H1 (cell line): ENCODE measurements around the gene SLC25A17. TPM values are rescaled to one million over a fixed set of nuclear protein-coding genes. Genes with fewer than 3 reads are reported as not detected.

ENCODE experiments used
- CTCF ChIA-PET: fragments of 300-600 bp; sonication (Branson Sonifier 250); formaldehyde crosslinking; loops from one replicate; lab custom pipeline; 2021; ENCODE audit not compliant: partially characterized antibody; lab: Charles Lee
- POLR2A ChIA-PET: fragments of 300-600 bp; sonication (Branson Sonifier 250); formaldehyde crosslinking; loops from one replicate; lab custom pipeline; 2021; ENCODE audit warnings: inconsistent platforms; ENCODE audit not compliant: partially characterized antibody; lab: Charles Lee
- DNase-seq, 2 experiments: peaks; one replicate each; pipeline versions ENCODE4 v3.0.0 to v3.0.0-alpha.2; 2010 to 2022; ENCODE audit warnings: low spot score in 2 of 2, low read depth in 1 of 2, mixed read lengths in 1 of 2
- FAIRE-seq: peaks from 2 replicates; lab custom pipeline; 2011; peaks lifted over from hg19 to GRCh38; lab: Jason Lieb, UNC
- H2AFZ ChIP-seq: 2 replicates; pipeline ENCODE4 v1.8.1; 2012; ENCODE audit warnings: low read length, inconsistent platforms
- H2AK5ac ChIP-seq: 2 replicates; pipeline ENCODE4 v1.6.1; 2013; ENCODE audit warnings: low read depth, low read length
- H2BK120ac ChIP-seq: replicated peaks from 2 replicates; pipeline ENCODE3; 2013; ENCODE audit warnings: low read depth, low read length, inconsistent platforms
- H2BK12ac ChIP-seq: 2 replicates; pipeline ENCODE4 v1.6.1; 2013; ENCODE audit warnings: low read depth, low read length
- H2BK15ac ChIP-seq: 2 replicates; pipeline ENCODE4 v1.6.1; 2013; ENCODE audit warnings: low read length
- H2BK20ac ChIP-seq: 2 replicates; pipeline ENCODE4 v1.6.1; 2013; ENCODE audit warnings: low read length
- H2BK5ac ChIP-seq: 2 replicates; pipeline ENCODE4 v1.6.1; 2013; ENCODE audit warnings: low read depth, low read length
- H3K14ac ChIP-seq: 2 replicates; pipeline ENCODE4 v1.6.1; 2013; ENCODE audit warnings: inconsistent platforms; ENCODE audit not compliant: insufficient read length
- H3K18ac ChIP-seq: 2 replicates; pipeline ENCODE4 v1.6.1; 2013; ENCODE audit warnings: low read length; ENCODE audit errors: extremely low read depth
- H3K23ac ChIP-seq: 2 replicates; pipeline ENCODE4 v1.6.1; 2013; ENCODE audit warnings: inconsistent platforms; ENCODE audit not compliant: insufficient read length
- H3K23me2 ChIP-seq: 2 replicates; pipeline ENCODE4 v1.6.1; 2013; ENCODE audit warnings: low read depth, low read length
- H3K27ac ChIP-seq: 2 replicates; pipeline ENCODE4 v1.6.1; 2011; ENCODE audit warnings: low read depth, low read length, inconsistent platforms
- H3K27me3 ChIP-seq, 4 experiments: replicated peaks in 1 of 4; 1 replicate in 1 of 4; 2 replicates in 3 of 4; pipeline versions ENCODE4 v1.6.1 to v1.8.1; 2011 to 2013; ENCODE audit warnings: low read length in 3 of 4, mild to moderate bottlenecking in 3 of 4, inconsistent platforms in 2 of 4, mixed read lengths in 2 of 4, moderate library complexity in 1 of 4; ENCODE audit not compliant: control insufficient read depth in 3 of 4, insufficient read depth in 3 of 4; ENCODE audit errors: extremely low read depth in 1 of 4
- H3K36me3 ChIP-seq, 4 experiments: 2 replicates each; pipeline versions ENCODE4 v1.6.1 to v1.8.1; 2011 to 2013; ENCODE audit warnings: mild to moderate bottlenecking in 4 of 4, low read length in 3 of 4, moderate library complexity in 2 of 4, control low read depth in 1 of 4, inconsistent platforms in 1 of 4; ENCODE audit not compliant: insufficient read depth in 4 of 4, control insufficient read depth in 2 of 4
- H3K4ac ChIP-seq: replicated peaks from 2 replicates; pipeline ENCODE3; 2013; ENCODE audit warnings: low read length, low read depth, mixed read lengths, inconsistent platforms; ENCODE audit not compliant: insufficient read length
- H3K4me1 ChIP-seq, 4 experiments: replicated peaks in 1 of 4; 1 replicate in 1 of 4; 2 replicates in 3 of 4; pipeline versions ENCODE4 v1.6.1 to v1.8.1; 2011 to 2013; ENCODE audit warnings: low read length in 3 of 4, inconsistent platforms in 2 of 4, mixed read lengths in 1 of 4; ENCODE audit not compliant: insufficient read depth in 4 of 4, control insufficient read depth in 3 of 4
- H3K4me2 ChIP-seq, 2 experiments: 2 replicates each; pipeline versions ENCODE4 v1.6.1 to v1.8.1; 2011 to 2013; ENCODE audit warnings: low read depth in 2 of 2, low read length in 2 of 2, control low read depth in 1 of 2, inconsistent platforms in 1 of 2, mild to moderate bottlenecking in 1 of 2; ENCODE audit not compliant: insufficient read depth in 1 of 2
- H3K4me3 ChIP-seq, 4 experiments: fragments of 200-600, 300-600 bp in 1 of 4; sonication (generic), shearing (Covaris generic), sonication (Bioruptor Twin) in 1 of 4; 2 replicates each; pipeline versions ENCODE4 v1.5.1 to v1.8.1; 2011 to 2016; ENCODE audit warnings: low read length in 4 of 4, low read depth in 3 of 4, control low read depth in 2 of 4, inconsistent platforms in 2 of 4, mild to moderate bottlenecking in 2 of 4, mixed read lengths in 1 of 4, moderate library complexity in 1 of 4; ENCODE audit not compliant: insufficient read depth in 2 of 4; ENCODE audit errors: extremely low read depth in 1 of 4
- H3K56ac ChIP-seq: replicated peaks from 2 replicates; pipeline ENCODE3; 2013; ENCODE audit warnings: low read depth, mild to moderate bottlenecking, mixed read lengths, low read length, inconsistent platforms; ENCODE audit not compliant: insufficient read length
- H3K79me1 ChIP-seq: 2 replicates; pipeline ENCODE4 v1.6.1; 2013; ENCODE audit warnings: low read depth, low read length, control low read depth
- H3K79me2 ChIP-seq, 2 experiments: 2 replicates each; pipeline versions ENCODE4 v1.6.1 to v1.8.1; 2012 to 2013; ENCODE audit warnings: low read length in 2 of 2, mild to moderate bottlenecking in 2 of 2, inconsistent platforms in 1 of 2; ENCODE audit not compliant: insufficient read depth in 2 of 2, control insufficient read depth in 1 of 2
- H3K9ac ChIP-seq, 4 experiments: replicated peaks in 1 of 4; 1 replicate in 1 of 4; 2 replicates in 3 of 4; pipeline versions ENCODE4 v1.6.1 to v1.8.1; 2011 to 2013; ENCODE audit warnings: low read depth in 3 of 4, low read length in 3 of 4, control low read depth in 2 of 4, mild to moderate bottlenecking in 2 of 4, moderate library complexity in 2 of 4, inconsistent platforms in 1 of 4; ENCODE audit errors: extremely low read depth in 1 of 4
- H3K9me3 ChIP-seq, 2 experiments: 2 replicates each; pipeline versions ENCODE4 v1.6.1 to v1.8.1; 2012 to 2013; ENCODE audit warnings: mild to moderate bottlenecking in 2 of 2, moderate library complexity in 2 of 2, control low read depth in 1 of 2, inconsistent platforms in 1 of 2, low read depth in 1 of 2, low read length in 1 of 2, mixed read lengths in 1 of 2; ENCODE audit not compliant: insufficient read depth in 2 of 2
- H4K20me1 ChIP-seq, 2 experiments: replicated peaks in 1 of 2; 2 replicates each; pipeline versions ENCODE3 to v1.8.1; 2011 to 2013; ENCODE audit warnings: inconsistent platforms in 2 of 2, low read length in 2 of 2, mild to moderate bottlenecking in 1 of 2; ENCODE audit not compliant: insufficient read depth in 2 of 2, control insufficient read depth in 1 of 2
- H4K5ac ChIP-seq: 2 replicates; pipeline ENCODE4 v1.6.1; 2013; ENCODE audit warnings: low read length, low read depth, mixed read lengths, inconsistent platforms; ENCODE audit not compliant: insufficient read length
- H4K8ac ChIP-seq: 2 replicates; pipeline ENCODE4 v1.8.0; 2013; ENCODE audit warnings: mild to moderate bottlenecking, moderate library complexity, low read length, inconsistent platforms; ENCODE audit not compliant: insufficient read depth; ENCODE audit errors: extremely low read depth
- H4K91ac ChIP-seq: replicated peaks from 2 replicates; pipeline ENCODE3; 2013; ENCODE audit warnings: low read length, mixed read lengths, inconsistent platforms; ENCODE audit not compliant: insufficient read length
- ATF3 ChIP-seq: IDR thresholded peaks from 2 replicates; pipeline ENCODE4 v1.6.1; 2011; ENCODE audit warnings: low read depth, mild to moderate bottlenecking, low read length; ENCODE audit not compliant: insufficient read depth
- BCL11A ChIP-seq, 2 experiments: IDR thresholded peaks; one replicate each; pipeline ENCODE4 v1.6.1; 2011; ENCODE audit warnings: low read depth in 2 of 2, low read length in 2 of 2, mild to moderate bottlenecking in 2 of 2
- CREB1 ChIP-seq: IDR thresholded peaks from 2 replicates; pipeline ENCODE4 v1.6.1; 2012; ENCODE audit warnings: inconsistent platforms
- EGR1 ChIP-seq: IDR thresholded peaks from 2 replicates; pipeline ENCODE4 v1.6.1; 2011; ENCODE audit warnings: low read depth, low read length, borderline replicate concordance
- GABPA ChIP-seq: IDR thresholded peaks from 2 replicates; pipeline ENCODE4 v1.6.1; 2011; ENCODE audit warnings: mild to moderate bottlenecking, low read length, moderate library complexity, borderline replicate concordance; ENCODE audit not compliant: insufficient read depth
- HDAC6 ChIP-seq: IDR thresholded peaks from one replicate; pipeline ENCODE4 v1.7.1; 2012; ENCODE audit warnings: low read depth, mild to moderate bottlenecking, inconsistent platforms, low read length, moderate library complexity
- JUN ChIP-seq: IDR thresholded peaks from 2 replicates; pipeline ENCODE4 v1.6.1; 2011; ENCODE audit warnings: low read depth, mild to moderate bottlenecking, improper control_type of control experiment, low read length
- KDM1A ChIP-seq: fragments of 200-600, 300-600 bp; sonication (generic); IDR thresholded peaks from 2 replicates; pipeline ENCODE4 v1.7.1; 2016; ENCODE audit warnings: mild to moderate bottlenecking, low read length, borderline replicate concordance
- RBBP5 ChIP-seq: IDR thresholded peaks from 2 replicates; pipeline ENCODE4 v1.7.1; 2012; ENCODE audit warnings: low read depth, mild to moderate bottlenecking, inconsistent platforms, low read length, moderate library complexity, borderline replicate concordance
- RNF2 ChIP-seq: fragments of 200-900, 300-1000 bp; sonication (generic); IDR thresholded peaks from 2 replicates; pipeline ENCODE4 v1.7.1; 2016; ENCODE audit warnings: borderline replicate concordance, low read depth, mild to moderate bottlenecking, antibody characterized with exemption, low read length; ENCODE audit not compliant: poor library complexity, severe bottlenecking; ENCODE audit errors: missing control alignments
- TAF7 ChIP-seq: optimal IDR thresholded peaks from 2 replicates; pipeline ENCODE3; 2011; ENCODE audit warnings: low read depth, mild to moderate bottlenecking, inconsistent platforms, low read length, moderate library complexity, borderline replicate concordance
- YY1 ChIP-seq: IDR thresholded peaks from 2 replicates; pipeline ENCODE4 v1.6.1; 2011; ENCODE audit warnings: low read depth, mild to moderate bottlenecking, low read length
- WGBS, 2 experiments: shearing (Covaris generic) in 1 of 2; methylation state at CpG; one replicate each; pipeline versions ENCODE4 v1.1.6 to v1.1.7; 2013 to 2015; ENCODE audit warnings: low lambda C conversion rate in 2 of 2, mixed read lengths in 2 of 2, inconsistent platforms in 1 of 2, low coverage in 1 of 2, missing lambda C conversion rate in 1 of 2; ENCODE audit not compliant: insufficient replicate concordance in 2 of 2, insufficient coverage in 1 of 2, insufficient read length in 1 of 2; ENCODE audit errors: extremely low coverage in 1 of 2, missing lambda C conversion rate in 1 of 2; 5-methylcytosine and 5-hydroxymethylcytosine counted together
- polyA plus RNA-seq, 7 experiments: library from polyadenylated mRNA; depleted of rRNA in 3 of 7; stranded (reverse) in 5 of 7; unstranded in 2 of 7; fragments of >200 nt in 5 of 7; fragments of 200-250 nt in 2 of 7; gene quantifications; 1 replicate in 5 of 7; 2 replicates in 1 of 7; 4 replicates in 1 of 7; pipeline versions ENCODE4 v1.2.1 to v1.2.3, GENCODE V29; 2011 to 2013; ENCODE audit warnings: missing spikeins in 2 of 7, mixed read lengths in 2 of 7
- total RNA-seq: library from RNA; stranded (reverse); fragmentation: NEBNext Ultra II Directional; extraction: Animal tissue kit (Norgen Biotek cat#: 25700); gene quantifications from 2 replicates; pipeline ENCODE4 v1.2.1, GENCODE V29; 2021

SLC25A17 gene
- total and polyA plus RNA-seq, 2 of the 8 experiments (the other 6 are each of a cell fraction or from before 2014, with no cell fraction given), result 17.9 to 40.4 TPM

GRCh38 chr22:40838486-40838885, 19.3 kb upstream of the SLC25A17 start:
- Histone ChIP-seq H3K4me2 (no peak overlapping the region), H3K4me1 (no peaks in the 10 kb centered on the region), H2BK12ac (no peak overlapping the region), H3K9me3 (no peaks in the 10 kb centered on the region), H4K20me1 (peaks cover 0 to 10% of the 10 kb centered on the region in 2 experiments), H3K36me3 (peaks cover 8 to 80% (median 39%) of the 10 kb centered on the region in 4 experiments), H2AFZ (no peak overlapping the region), H2AK5ac (no peak overlapping the region), H3K23me2 (no peaks in the 10 kb centered on the region), H3K9ac (no peak overlapping the region), H3K4ac (no peak overlapping the region), H2BK120ac (no peak overlapping the region), H2BK20ac (no peak overlapping the region), H3K79me1 (no peaks in the 10 kb centered on the region), H3K18ac (no peak overlapping the region), H2BK5ac (no peak overlapping the region), H4K8ac (no peak overlapping the region), H3K27ac (no peak overlapping the region), H2BK15ac (no peak overlapping the region), H3K56ac (no peak overlapping the region), H3K27me3 (no peaks in the 10 kb centered on the region), H4K91ac (no peak overlapping the region), H3K14ac (no peak overlapping the region), H3K23ac (no peak overlapping the region), H3K4me3 (no peak overlapping the region), H3K79me2 (peaks cover 0 to 45% of the 10 kb centered on the region in 2 experiments; a peak in 2 of 4 replicates), H4K5ac (no peak overlapping the region)
- FAIRE-seq (no peak), DNase-seq (no peak)
- ChIA-PET CTCF (interaction anchor here (0.6 to 1.5 kb wide), 2 partner anchors 14 to 175 kb away, joined by 3 to 5 read pairs; no protein-coding TSS in a partner anchor), POLR2A (interaction anchor here (0.8 to 1.3 kb wide), 4 partner anchors 14 to 29 kb away, joined by 3 to 5 read pairs (median 4); partner anchors contain the start of genes ST13 and XPNPEP3)
- WGBS, 2 experiments, result 91% methylated on average over 3 of the region's 3 CpGs; no CpG with 5 or more reads in 1 of the 2 experiments
- TF ChIP-seq GABPA (no peak), JUN (no peak), KDM1A (no peak), RBBP5 (no peak), HDAC6 (no peak), ATF3 (no peak), CREB1 (no peak), EGR1 (no peak), YY1 (no peak), BCL11A (IDR thresholded peaks at IDR 0.05; ENCODE audit: low read depth in 2 of 2, low read length in 2 of 2) (no peak), RNF2 (no peak), TAF7 (no peak)
